ENCODE results near the gene LUC7L2. TPM values are rescaled to one million over a fixed set of nuclear protein-coding genes. Genes with fewer than 3 reads are reported as not detected.

Gene LUC7L2
- total and polyA plus RNA-seq, 10 of the 15 experiments (the other 5 are each of a cell fraction or from before 2014, with no cell fraction given), result 31.7 to 98.7 (median 68.6) TPM

GRCh38 chr7:139370943-139371313 is 11.2 kb downstream of the LUC7L2 start:
- no peak for TF ChIP-seq SKIL (IDR thresholded peaks at IDR 0.05; ENCODE audit: low read depth, poor library complexity, severe bottlenecking)
- peak; percentile 56; the same call in 1 of the 2 replicates for TF ChIP-seq POLR2AphosphoS5 (IDR thresholded peaks at IDR 0.05; ENCODE audit: low read length)
- Histone ChIP-seq H3K27me3 (replicated peaks in 1 of 2; ENCODE audit: control insufficient read depth in 2 of 2, insufficient read depth in 2 of 2, low read length in 1 of 2) (no peaks in the 10 kb centered on the region), H2AFZ (ENCODE audit: control insufficient read depth, low read depth, low read length) (no peak overlapping the region), H3K4me1 (ENCODE audit: control insufficient read depth, insufficient read depth, low read length) (no peaks in the 10 kb centered on the region; the same call in 1 of the 2 replicates), H3K79me2 (ENCODE audit: control insufficient read depth, insufficient read depth, low read length) (peaks cover 86% of the 10 kb centered on the region), H4K20me1 (ENCODE audit: control insufficient read depth, insufficient read depth) (peaks cover 4% of the 10 kb centered on the region; the same call in 1 of the 2 replicates), H3K9ac (ENCODE audit: control insufficient read depth, insufficient read depth, low read length) (no peak overlapping the region), H3K36me3 (ENCODE audit: control insufficient read depth in 2 of 2, insufficient read depth in 2 of 2, low read length in 1 of 2) (peaks cover 0 to 16% of the 10 kb centered on the region in 2 experiments; a peak in 2 of 4 replicates), H3K4me3 (no peak overlapping the region), H3K9me3 (replicated peaks; ENCODE audit: control insufficient read depth, insufficient read depth, low read length) (no peaks in the 10 kb centered on the region), H3K27ac (ENCODE audit: control insufficient read depth, insufficient read depth) (no peak overlapping the region), H3K4me2 (ENCODE audit: control insufficient read depth, insufficient read depth) (no peak overlapping the region)
- BruUV-seq (replicated peaks), result no TSS peak
- ChIA-PET POLR2A (interaction anchor here (0.6 to 1.2 kb wide), 2 partner anchors 11 to 237 kb away, joined by 3 read pairs; partner anchors contain the start of gene LUC7L2), CTCF (interaction anchor here (1.6 kb wide), 1 partner anchor 64 kb away, joined by 3 read pairs; no protein-coding TSS in a partner anchor), RAD21 (ENCODE audit: unreplicated experiment) (interaction anchor here (1.0 kb wide), 1 partner anchor 1441 kb away, joined by 3 read pairs; no protein-coding TSS in a partner anchor), SMC1A (ENCODE audit: uncharacterized antibody, unreplicated experiment) (interaction anchor here (2.2 kb wide), 1 partner anchor 11 kb away, joined by 7 read pairs; the partner anchor contains the start of gene LUC7L2)
- intact Hi-C loops (cut with micrococcal nuclease; ENCODE audit: unreplicated experiment) (no loop called here), in situ Hi-C loops (cut with MboI) (loop anchor here (25.0 kb wide), 1 partner anchor 1541 kb away; the partner anchor contains the start of gene BRAF)
- 69% methylated on average over 1 of the region's 1 CpG for WGBS (ENCODE audit: insufficient coverage, insufficient replicate concordance, low lambda C conversion rate, missing lambda C conversion rate)
- no peak for DNase-seq (ENCODE audit: low read depth, low spot score)
- ATAC-seq, result peak; percentile 12
- no peak for FAIRE-seq

GRCh38 chr7:139374246-139374645 is 14.6 kb downstream of the LUC7L2 start:
- H3K4me1 ChIP-seq (ENCODE audit: control insufficient read depth, insufficient read depth, low read length), result no peaks in the 10 kb centered on the region
- H3K9ac ChIP-seq (ENCODE audit: control insufficient read depth, insufficient read depth, low read length), result no peak overlapping the region
- ATAC-seq (no peak), DNase-seq (ENCODE audit: low read depth, low spot score) (no peak), FAIRE-seq (no peak)
- in situ Hi-C loops (cut with MboI), result loop anchor here (25.0 kb wide), 1 partner anchor 1538 kb away; the partner anchor contains the start of gene BRAF
- no peak overlapping the region for H3K4me2 ChIP-seq (ENCODE audit: control insufficient read depth, insufficient read depth)
- ChIA-PET POLR2A (interaction anchor here (1.3 kb wide), 1 partner anchor 14 kb away, joined by 6 read pairs; the partner anchor contains the start of gene LUC7L2), RAD21 (ENCODE audit: unreplicated experiment) (no interaction called here), CTCF (interaction anchor here (1.3 to 3.2 kb wide), 4 partner anchors 14 to 299 kb away, joined by 3 to 14 read pairs (median 4); partner anchors contain the start of gene LUC7L2), SMC1A (ENCODE audit: uncharacterized antibody, unreplicated experiment) (interaction anchor here (0.6 to 3.4 kb wide), 3 partner anchors 21 to 37 kb away, joined by 3 to 10 read pairs (median 3); no protein-coding TSS in a partner anchor)
- H3K9me3 ChIP-seq (replicated peaks; ENCODE audit: control insufficient read depth, insufficient read depth, low read length), result no peaks in the 10 kb centered on the region
- H3K27me3 ChIP-seq (replicated peaks in 1 of 2; ENCODE audit: control insufficient read depth in 2 of 2, insufficient read depth in 2 of 2, low read length in 1 of 2), result no peaks in the 10 kb centered on the region
- no peak overlapping the region for H2AFZ ChIP-seq (ENCODE audit: control insufficient read depth, low read depth, low read length)
- H3K36me3 ChIP-seq (ENCODE audit: control insufficient read depth in 2 of 2, insufficient read depth in 2 of 2, low read length in 1 of 2), result peaks cover 4 to 16% of the 10 kb centered on the region in 2 experiments
- H3K27ac ChIP-seq (ENCODE audit: control insufficient read depth, insufficient read depth), result no peak overlapping the region
- 86% methylated on average over 6 of the region's 6 CpGs for WGBS (ENCODE audit: insufficient coverage, insufficient replicate concordance, low lambda C conversion rate, missing lambda C conversion rate)
- intact Hi-C loops (cut with micrococcal nuclease; ENCODE audit: unreplicated experiment), result no loop called here
- no TSS peak for BruUV-seq (replicated peaks)
- no peaks in the 10 kb centered on the region for H4K20me1 ChIP-seq (ENCODE audit: control insufficient read depth, insufficient read depth)
- no peak overlapping the region for H3K4me3 ChIP-seq
- peaks cover 54% of the 10 kb centered on the region for H3K79me2 ChIP-seq (ENCODE audit: control insufficient read depth, insufficient read depth, low read length)
- TF ChIP-seq CBX5 (IDR thresholded peaks at IDR 0.05; ENCODE audit: low read depth), result no peak
- TF ChIP-seq ATF2 (IDR thresholded peaks at IDR 0.05; ENCODE audit: low read length), result no peak
- TF ChIP-seq ATF3 (IDR thresholded peaks at IDR 0.05; ENCODE audit: borderline replicate concordance, extremely low read depth, low read depth, low read length), result no peak
- no peak for TF ChIP-seq CBX3 (IDR thresholded peaks at IDR 0.05; ENCODE audit: borderline replicate concordance, low read depth)
- TF ChIP-seq RAD51 (IDR thresholded peaks at IDR 0.05), result no peak
- TF ChIP-seq KAT2A (conservative IDR thresholded peaks at IDR 0.05; ENCODE audit: control insufficient read depth, low read depth, low read length), result no peak
